Measurements from ENCODE around the gene C20orf141. TPM values are rescaled to one million over a fixed set of nuclear protein-coding genes. Genes with fewer than 3 reads are reported as not detected.

The C20orf141 gene
- total and polyA plus RNA-seq, 4 donors: not detected

DNA sequence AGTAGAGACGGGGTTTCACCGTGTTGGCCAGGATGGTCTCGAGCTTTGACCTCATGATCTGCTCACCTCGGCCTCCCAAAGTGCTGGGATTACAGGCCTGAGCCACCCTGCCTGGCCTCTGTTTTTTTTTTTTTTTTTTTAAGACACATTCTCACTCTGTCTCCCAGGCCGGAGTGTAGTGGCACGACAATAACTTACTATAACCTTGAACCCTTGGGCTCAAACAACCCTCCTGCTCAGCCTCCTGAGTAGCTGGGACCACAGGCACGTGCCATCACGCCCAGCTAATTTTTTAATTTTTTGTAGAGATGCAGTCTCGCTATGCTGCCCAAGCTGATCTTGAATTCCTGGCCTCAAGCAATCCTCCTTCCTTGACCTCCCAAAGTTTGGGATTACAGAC, 41.0 kb upstream of the C20orf141 start:
- Histone ChIP-seq H3K27ac (ENCODE audit: low read depth in 1 of 2, low read length in 2 of 2) (no peak overlapping the region), H3K27me3 (ENCODE audit: control insufficient read depth in 4 of 4, insufficient read depth in 4 of 4, low read length in 3 of 4) (no peaks in the 10 kb centered on the region), H3K4me3 (ENCODE audit: low read depth in 1 of 3, low read length in 3 of 3) (no peak overlapping the region), H3K9ac (ENCODE audit: low read depth in 1 of 2, low read length in 2 of 2) (no peak overlapping the region), H3K36me3 (ENCODE audit: control insufficient read depth in 4 of 4, insufficient read depth in 3 of 4, low read depth in 1 of 4, low read length in 3 of 4) (no peaks in the 10 kb centered on the region), H3K4me1 (ENCODE audit: control insufficient read depth in 4 of 4, insufficient read depth in 4 of 4, low read length in 3 of 4) (peaks cover 0 to under 1% (median 0%) of the 10 kb centered on the region in 4 donors), H3K9me3 (ENCODE audit: control insufficient read depth in 4 of 4, low read length in 3 of 4) (peaks cover 0 to 10% (median 2%) of the 10 kb centered on the region in 4 donors)
- 87% methylated on average over 9 of the region's 9 CpGs for WGBS
- DNase-seq (ENCODE audit: low spot score): no peak
- TF ChIP-seq RXRA (IDR thresholded peaks at IDR 0.05) (no peak), SP1 (IDR thresholded peaks at IDR 0.05) (no peak), HNF4G (IDR thresholded peaks at IDR 0.05) (no peak), NR2F2 (IDR thresholded peaks at IDR 0.05) (no peak), TAF1 (conservative IDR thresholded peaks at IDR 0.05) (no peak)

DNA sequence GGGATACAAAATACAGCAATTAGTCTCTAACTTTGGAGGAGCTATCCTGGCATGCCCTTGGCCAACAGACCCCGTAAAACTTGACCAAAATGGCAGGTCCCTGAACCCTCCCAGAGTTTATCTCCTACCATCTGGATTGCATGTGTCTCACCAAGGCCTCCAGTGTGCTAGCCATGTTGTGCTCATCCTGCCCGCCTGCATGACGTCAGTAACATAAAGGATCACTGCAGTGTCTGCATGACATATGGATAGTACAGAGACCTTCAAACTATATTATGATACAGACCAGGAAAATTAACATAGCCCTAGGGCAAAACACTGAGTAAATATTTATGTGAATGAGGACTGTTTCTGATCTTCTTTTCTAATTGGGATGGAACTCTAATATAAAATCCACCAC, 39.6 kb upstream of the C20orf141 start:
- whole genome bisulfite sequencing: 92% methylated on average over 3 of the region's 3 CpGs
- TF ChIP-seq FOXA1 (IDR thresholded peaks at IDR 0.05): no peak
- TF ChIP-seq HNF4G (IDR thresholded peaks at IDR 0.05): no peak
- no peak for TF ChIP-seq EGR1 (IDR thresholded peaks at IDR 0.05; ENCODE audit: low read depth in 2 of 2)
- TF ChIP-seq YY1 (IDR thresholded peaks at IDR 0.05): no peak
- TF ChIP-seq, protein P1, sequence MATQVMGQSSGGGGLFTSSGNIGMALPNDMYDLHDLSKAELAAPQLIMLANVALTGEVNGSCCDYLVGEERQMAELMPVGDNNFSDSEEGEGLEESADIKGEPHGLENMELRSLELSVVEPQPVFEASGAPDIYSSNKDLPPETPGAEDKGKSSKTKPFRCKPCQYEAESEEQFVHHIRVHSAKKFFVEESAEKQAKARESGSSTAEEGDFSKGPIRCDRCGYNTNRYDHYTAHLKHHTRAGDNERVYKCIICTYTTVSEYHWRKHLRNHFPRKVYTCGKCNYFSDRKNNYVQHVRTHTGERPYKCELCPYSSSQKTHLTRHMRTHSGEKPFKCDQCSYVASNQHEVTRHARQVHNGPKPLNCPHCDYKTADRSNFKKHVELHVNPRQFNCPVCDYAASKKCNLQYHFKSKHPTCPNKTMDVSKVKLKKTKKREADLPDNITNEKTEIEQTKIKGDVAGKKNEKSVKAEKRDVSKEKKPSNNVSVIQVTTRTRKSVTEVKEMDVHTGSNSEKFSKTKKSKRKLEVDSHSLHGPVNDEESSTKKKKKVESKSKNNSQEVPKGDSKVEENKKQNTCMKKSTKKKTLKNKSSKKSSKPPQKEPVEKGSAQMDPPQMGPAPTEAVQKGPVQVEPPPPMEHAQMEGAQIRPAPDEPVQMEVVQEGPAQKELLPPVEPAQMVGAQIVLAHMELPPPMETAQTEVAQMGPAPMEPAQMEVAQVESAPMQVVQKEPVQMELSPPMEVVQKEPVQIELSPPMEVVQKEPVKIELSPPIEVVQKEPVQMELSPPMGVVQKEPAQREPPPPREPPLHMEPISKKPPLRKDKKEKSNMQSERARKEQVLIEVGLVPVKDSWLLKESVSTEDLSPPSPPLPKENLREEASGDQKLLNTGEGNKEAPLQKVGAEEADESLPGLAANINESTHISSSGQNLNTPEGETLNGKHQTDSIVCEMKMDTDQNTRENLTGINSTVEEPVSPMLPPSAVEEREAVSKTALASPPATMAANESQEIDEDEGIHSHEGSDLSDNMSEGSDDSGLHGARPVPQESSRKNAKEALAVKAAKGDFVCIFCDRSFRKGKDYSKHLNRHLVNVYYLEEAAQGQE (IDR thresholded peaks at IDR 0.05): no peak
- no peak for TF ChIP-seq TAF1 (conservative IDR thresholded peaks at IDR 0.05)
- Histone ChIP-seq H3K4me1 (ENCODE audit: control insufficient read depth in 4 of 4, insufficient read depth in 4 of 4, low read length in 3 of 4) (no peaks in the 10 kb centered on the region), H3K27ac (ENCODE audit: low read depth in 1 of 2, low read length in 2 of 2) (no peak overlapping the region), H3K4me3 (ENCODE audit: low read depth in 1 of 3, low read length in 3 of 3) (no peak overlapping the region), H3K36me3 (ENCODE audit: control insufficient read depth in 4 of 4, insufficient read depth in 3 of 4, low read depth in 1 of 4, low read length in 3 of 4) (no peaks in the 10 kb centered on the region), H3K27me3 (ENCODE audit: control insufficient read depth in 4 of 4, insufficient read depth in 4 of 4, low read length in 3 of 4) (no peaks in the 10 kb centered on the region), H3K9me3 (ENCODE audit: control insufficient read depth in 4 of 4, low read length in 3 of 4) (peaks cover 0 to 10% (median 2%) of the 10 kb centered on the region in 4 donors), H3K9ac (ENCODE audit: low read depth in 1 of 2, low read length in 2 of 2) (no peak overlapping the region)
- DNase-seq (ENCODE audit: low spot score): no peak

DNA sequence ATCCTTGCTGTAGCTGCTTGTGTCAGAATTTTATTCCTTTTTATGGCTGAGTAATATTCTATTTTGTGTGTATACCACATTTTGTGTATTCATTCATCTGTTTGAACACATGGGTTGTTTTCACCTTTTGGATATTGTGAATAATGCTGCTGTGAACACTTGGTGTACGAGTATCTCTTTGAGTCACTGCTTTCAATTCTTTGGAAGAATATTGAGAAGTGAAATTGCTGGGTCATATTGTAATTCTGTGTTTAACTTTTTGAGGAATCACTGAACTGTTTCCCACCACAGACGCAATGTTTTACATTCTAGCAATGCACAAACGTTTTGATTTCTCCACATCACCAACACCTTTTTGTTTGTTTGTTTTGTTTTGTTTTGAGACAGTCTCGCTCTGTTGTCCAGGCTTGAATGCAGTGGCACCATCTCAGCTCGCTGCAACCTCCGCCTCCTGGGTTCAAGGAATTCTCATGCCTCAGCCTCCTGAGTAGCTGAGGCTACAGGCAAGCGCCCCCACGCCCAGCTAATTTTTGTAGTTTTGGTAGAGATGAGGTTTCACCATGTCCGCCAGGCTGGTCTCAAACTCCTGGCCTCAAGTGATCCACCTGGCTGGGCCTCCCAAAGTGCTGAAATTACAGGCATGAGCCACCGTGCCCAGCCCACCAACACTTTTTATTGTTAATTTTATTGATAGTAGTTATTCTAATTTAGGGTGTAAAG, 36.0 kb upstream of the C20orf141 start:
- H3K9ac ChIP-seq (ENCODE audit: low read depth in 1 of 2, low read length in 2 of 2): no peak overlapping the region
- H3K27me3 ChIP-seq (ENCODE audit: control insufficient read depth in 4 of 4, insufficient read depth in 4 of 4, low read length in 3 of 4): peaks cover 0 to under 1% (median 0%) of the 10 kb centered on the region in 4 donors
- DNase-seq (ENCODE audit: low spot score): no peak
- TF ChIP-seq EGR1 (IDR thresholded peaks at IDR 0.05; ENCODE audit: low read depth in 2 of 2): no peak
- TF ChIP-seq TAF1 (conservative IDR thresholded peaks at IDR 0.05): no peak
- TF ChIP-seq SP1 (IDR thresholded peaks at IDR 0.05): no peak
- no peak for TF ChIP-seq HNF4A (conservative IDR thresholded peaks at IDR 0.05)
- TF ChIP-seq RAD21 (IDR thresholded peaks at IDR 0.05): no peak
- TF ChIP-seq, protein P2, sequence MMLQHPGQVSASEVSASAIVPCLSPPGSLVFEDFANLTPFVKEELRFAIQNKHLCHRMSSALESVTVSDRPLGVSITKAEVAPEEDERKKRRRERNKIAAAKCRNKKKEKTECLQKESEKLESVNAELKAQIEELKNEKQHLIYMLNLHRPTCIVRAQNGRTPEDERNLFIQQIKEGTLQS (IDR thresholded peaks at IDR 0.05): no peak
- 80% methylated on average over 10 of the region's 10 CpGs for WGBS
- H3K9me3 ChIP-seq (ENCODE audit: control insufficient read depth in 4 of 4, low read length in 3 of 4): peaks cover 0 to 10% (median 2%) of the 10 kb centered on the region in 4 donors
- H3K4me3 ChIP-seq (ENCODE audit: low read depth in 1 of 3, low read length in 3 of 3): no peak overlapping the region
- no peaks in the 10 kb centered on the region for H3K36me3 ChIP-seq (ENCODE audit: control insufficient read depth in 4 of 4, insufficient read depth in 3 of 4, low read depth in 1 of 4, low read length in 3 of 4)
- H3K27ac ChIP-seq (ENCODE audit: low read depth in 1 of 2, low read length in 2 of 2): no peak overlapping the region
- H3K4me1 ChIP-seq (ENCODE audit: control insufficient read depth in 4 of 4, insufficient read depth in 4 of 4, low read length in 3 of 4): no peaks in the 10 kb centered on the region
